Keratinocyte (primary cell): ENCODE data around the gene MCRS1. TPM values are rescaled to one million over a fixed set of nuclear protein-coding genes. Genes with fewer than 3 reads are reported as not detected.

Experiments
- DNase-seq: peaks from one replicate; pipeline ENCODE4 v3.0.0-alpha.2; 2011; ENCODE audit warnings: low read depth, missing footprints, low spot score
- FAIRE-seq: peaks from 2 replicates; lab custom pipeline; 2011; peaks lifted over from hg19 to GRCh38; lab: Jason Lieb, UNC
- H2AFZ ChIP-seq: 2 replicates; pipeline ENCODE4 v1.6.0; 2012; ENCODE audit warnings: low read length, control low read depth, inconsistent platforms; ENCODE audit not compliant: control insufficient read depth
- H3K27ac ChIP-seq: 2 replicates; pipeline ENCODE4 v1.5.1; 2011; ENCODE audit warnings: low read length; ENCODE audit not compliant: control insufficient read depth, insufficient read depth
- H3K27me3 ChIP-seq: 3 replicates; pipeline ENCODE4 v1.6.0; 2011; ENCODE audit warnings: low read length; ENCODE audit not compliant: control insufficient read depth, insufficient read depth; ENCODE audit errors: extremely low read depth
- H3K36me3 ChIP-seq, 2 experiments: 2 replicates in 1 of 2; 3 replicates in 1 of 2; pipeline ENCODE4 v1.5.1; 2011; ENCODE audit warnings: low read length in 2 of 2, mild to moderate bottlenecking in 1 of 2; ENCODE audit not compliant: control insufficient read depth in 2 of 2, insufficient read depth in 2 of 2; ENCODE audit errors: extremely low read depth in 1 of 2
- H3K4me1 ChIP-seq: 3 replicates; pipeline ENCODE4 v1.5.1; 2011; ENCODE audit warnings: low read length; ENCODE audit not compliant: control insufficient read depth, insufficient read depth; ENCODE audit errors: extremely low read depth
- H3K4me2 ChIP-seq: 3 replicates; pipeline ENCODE4 v1.6.0; 2011; ENCODE audit warnings: low read depth, low read length; ENCODE audit not compliant: control insufficient read depth, insufficient read depth; ENCODE audit errors: extremely low read depth
- H3K4me3 ChIP-seq, 3 experiments: fragments of 200-600 bp in 1 of 3; sonication (generic) in 1 of 3; 2 replicates in 2 of 3; 3 replicates in 1 of 3; pipeline ENCODE4 v1.5.1; 2011 to 2016; ENCODE audit warnings: low read length in 3 of 3, mild to moderate bottlenecking in 3 of 3, control low read depth in 2 of 3, inconsistent platforms in 1 of 3, low read depth in 1 of 3, mixed read lengths in 1 of 3, mixed run types in 1 of 3, moderate library complexity in 1 of 3; ENCODE audit not compliant: control insufficient read depth in 2 of 3, insufficient read depth in 2 of 3; ENCODE audit errors: extremely low read depth in 1 of 3
- H3K79me2 ChIP-seq: 2 replicates; pipeline ENCODE4 v1.6.0; 2012; ENCODE audit warnings: low read length; ENCODE audit not compliant: control insufficient read depth, insufficient read depth
- H3K9ac ChIP-seq: 3 replicates; pipeline ENCODE4 v1.6.0; 2011; ENCODE audit warnings: low read length; ENCODE audit not compliant: control insufficient read depth, insufficient read depth; ENCODE audit errors: extremely low read depth
- H3K9me1 ChIP-seq: 3 replicates; pipeline ENCODE4 v1.6.0; 2011; ENCODE audit warnings: low read length; ENCODE audit not compliant: control insufficient read depth, insufficient read depth; ENCODE audit errors: extremely low read depth
- H3K9me3 ChIP-seq: 2 replicates; pipeline ENCODE4 v1.5.1; 2012; ENCODE audit warnings: low read depth, low read length; ENCODE audit not compliant: control insufficient read depth
- H4K20me1 ChIP-seq: 3 replicates; pipeline ENCODE4 v1.6.0; 2011; ENCODE audit warnings: low read length; ENCODE audit not compliant: control insufficient read depth, insufficient read depth; ENCODE audit errors: extremely low read depth
- CTCF ChIP-seq, 3 experiments: IDR thresholded peaks in 1 of 3; conservative IDR thresholded peaks in 1 of 3; optimal IDR thresholded peaks in 1 of 3; 2 replicates in 2 of 3; 3 replicates in 1 of 3; pipeline versions ENCODE3 to v1.5.1; 2011; ENCODE audit warnings: low read length in 3 of 3, mild to moderate bottlenecking in 3 of 3, moderate library complexity in 2 of 3, control low read depth in 1 of 3, inconsistent platforms in 1 of 3; ENCODE audit not compliant: insufficient read depth in 2 of 3; ENCODE audit errors: extremely low read depth in 1 of 3
- EZH2 ChIP-seq: IDR thresholded peaks from one replicate; pipeline ENCODE4 v1.6.1; 2012; ENCODE audit warnings: inconsistent platforms, mild to moderate bottlenecking, low read length, moderate library complexity
- dilution Hi-C: fragments of 300-500 bp; cut with MboI; formaldehyde crosslinking; loops from one replicate; pipeline ENCODE4 v1.7.0; 2020; ENCODE audit warnings: low sequenced_read_pairs; ENCODE audit not compliant: extremely low pct_ligation_motif_present
- polyA plus RNA-seq, 5 experiments: library from polyadenylated mRNA; depleted of rRNA in 3 of 5; stranded (reverse) in 3 of 5; stranded (forward) in 1 of 5; unstranded in 1 of 5; fragments of >200 nt; gene quantifications; 1 replicate in 1 of 5; 2 replicates in 3 of 5; 3 replicates in 1 of 5; pipeline versions ENCODE4 v1.2.1 to v1.2.3, GENCODE V29; 2011 to 2012; ENCODE audit warnings: missing spikeins in 2 of 5, low read depth in 1 of 5, low replicate concordance in 1 of 5

The MCRS1 gene
- polyA plus RNA-seq, 1 donor (not counting 4 experiments of a cell fraction or from before 2014, with no cell fraction given) = 40.7 TPM

GRCh38 chr12:49587174-49587908 is 19.4 kb upstream of the MCRS1 start:
- peaks cover 0 to 12% of the 10 kb centered on the region in 2 experiments for H3K36me3 ChIP-seq
- H3K4me2 ChIP-seq = no peak overlapping the region
- H3K9me1 ChIP-seq = no peaks in the 10 kb centered on the region
- no peak overlapping the region for H2AFZ ChIP-seq
- no peak overlapping the region for H3K27ac ChIP-seq
- H3K79me2 ChIP-seq = no peaks in the 10 kb centered on the region
- no peaks in the 10 kb centered on the region for H4K20me1 ChIP-seq
- DNase-seq = no peak
- no peak overlapping the region for H3K4me3 ChIP-seq
- dilution Hi-C loops = no loop called here
- peaks cover 7% of the 10 kb centered on the region for H3K4me1 ChIP-seq
- H3K9ac ChIP-seq = no peak overlapping the region
- H3K9me3 ChIP-seq = no peaks in the 10 kb centered on the region
- no peaks in the 10 kb centered on the region for H3K27me3 ChIP-seq
- TF ChIP-seq EZH2 (no peak), CTCF (optimal IDR thresholded peaks at IDR 0.05 in 1 of 3, IDR thresholded peaks at IDR 0.05 in 1 of 3, conservative IDR thresholded peaks at IDR 0.05 in 1 of 3; ENCODE audit: extremely low read depth in 1 of 3, insufficient read depth in 2 of 3, low read length in 3 of 3) (no peak)
- no peak for FAIRE-seq

GRCh38 chr12:49585477-49586459 is 17.8 kb upstream of the MCRS1 start:
- Histone ChIP-seq H3K9ac (no peak overlapping the region), H3K4me1 (peaks cover 7% of the 10 kb centered on the region), H3K9me1 (no peaks in the 10 kb centered on the region), H4K20me1 (no peaks in the 10 kb centered on the region), H3K27ac (no peak overlapping the region), H2AFZ (no peak overlapping the region), H3K79me2 (no peaks in the 10 kb centered on the region), H3K9me3 (no peaks in the 10 kb centered on the region), H3K4me3 (no peak overlapping the region), H3K36me3 (peaks cover 0 to 13% of the 10 kb centered on the region in 2 experiments), H3K27me3 (no peaks in the 10 kb centered on the region), H3K4me2 (no peak overlapping the region)
- TF ChIP-seq CTCF (optimal IDR thresholded peaks at IDR 0.05 in 1 of 3, IDR thresholded peaks at IDR 0.05 in 1 of 3, conservative IDR thresholded peaks at IDR 0.05 in 1 of 3; ENCODE audit: extremely low read depth in 1 of 3, insufficient read depth in 2 of 3, low read length in 3 of 3) = no peak
- TF ChIP-seq EZH2 = no peak
- dilution Hi-C loops = no loop called here
- FAIRE-seq = no peak
- no peak for DNase-seq
